NCI-H128 (cell line): ENCODE measurements around the gene LMOD2.

Source experiments
- DNase-seq: peaks from one replicate; lab custom pipeline; 2025; ENCODE audit not compliant: unreplicated experiment; lab: John Stamatoyannopoulos, UW

The LMOD2 gene

DNA sequence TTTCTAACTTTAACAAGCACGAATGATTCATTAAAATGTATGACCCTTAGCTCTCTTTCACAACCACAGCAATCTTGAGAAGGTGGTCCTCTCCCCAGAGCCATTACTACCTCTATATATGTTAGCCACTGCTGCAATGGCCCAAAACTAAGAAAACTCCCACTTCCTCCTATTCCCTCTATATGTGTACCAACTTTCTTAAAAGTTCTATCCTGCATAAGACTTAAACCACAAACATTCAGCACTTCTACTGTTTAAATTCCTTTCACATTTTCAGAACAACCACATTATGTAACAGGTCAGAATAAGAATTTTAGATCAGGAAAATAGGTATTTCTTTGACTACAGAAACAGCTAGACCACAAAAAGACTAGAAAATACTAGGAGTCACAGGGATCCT is 57.0 kb downstream of the LMOD2 start:
- DNase-seq, result no peak
